Measurements from ENCODE around the gene VAPA. TPM values are rescaled to one million over a fixed set of nuclear protein-coding genes. Genes with fewer than 3 reads are reported as not detected.

The VAPA gene
- polyA plus RNA-seq, 1 of the 3 experiments (the other 2 are of a cell fraction), result 109 TPM

DNA sequence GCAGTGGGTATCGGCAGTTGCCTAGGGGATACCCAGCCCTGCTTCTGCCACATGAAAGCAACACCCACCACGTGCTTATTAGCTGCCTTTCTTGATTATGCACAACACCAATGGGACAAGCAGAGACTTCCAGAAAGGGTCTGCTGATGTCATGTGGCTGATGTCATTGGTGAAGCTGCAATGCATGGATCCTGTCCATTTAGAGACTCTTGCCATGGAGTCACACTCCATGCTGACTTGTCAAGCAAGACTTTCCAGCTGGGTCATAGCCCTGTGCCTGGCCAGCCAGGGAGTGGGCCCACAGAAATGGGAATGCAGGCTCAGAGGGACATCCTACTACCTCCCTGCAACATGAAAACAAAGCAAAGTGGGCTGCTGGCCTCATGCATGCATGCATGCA, 81.8 kb downstream of the VAPA start:
- no peaks in the 10 kb centered on the region for H3F3A ChIP-seq (replicated peaks; ENCODE audit: insufficient read depth)
- H3K4me2 ChIP-seq, result no peak overlapping the region
- ChIA-PET POLR2A (no interaction called here), CTCF (interaction anchor here (0.5 to 3.8 kb wide), 3 partner anchors 24 to 524 kb away, joined by 3 to 14 read pairs (median 3); no protein-coding TSS in a partner anchor)
- H3K9me3 ChIP-seq, result peaks cover 10% of the 10 kb centered on the region; the same call in 1 of the 2 replicates
- no peaks in the 10 kb centered on the region; the same call in 1 of the 2 replicates for H3K27me3 ChIP-seq (ENCODE audit: insufficient read depth)
- H3K4me1 ChIP-seq (ENCODE audit: control insufficient read depth in 1 of 2, insufficient read depth in 2 of 2, low read depth in 1 of 2, low read length in 1 of 2), result peaks cover 0 to 2% of the 10 kb centered on the region in 2 experiments; a peak in 1 of 4 replicates
- WGBS (ENCODE audit: low lambda C conversion rate), result 28% methylated on average over 2 of the region's 2 CpGs
- DNase-seq, result no peak
- H3K79me2 ChIP-seq (ENCODE audit: insufficient read depth), result no peaks in the 10 kb centered on the region
- H3K27ac ChIP-seq (ENCODE audit: low read depth in 2 of 2, low read length in 1 of 2), result no peak overlapping the region
- H4K20me1 ChIP-seq (ENCODE audit: insufficient read depth), result no peaks in the 10 kb centered on the region
- no peaks in the 10 kb centered on the region for H3K36me3 ChIP-seq (replicated peaks in 1 of 2; ENCODE audit: control insufficient read depth in 1 of 2, insufficient read depth in 2 of 2, low read length in 1 of 2)
- H3K9ac ChIP-seq, result no peak overlapping the region
- H2AFZ ChIP-seq (ENCODE audit: low read depth), result no peak overlapping the region
- H3K9me2 ChIP-seq, result no peaks in the 10 kb centered on the region
- TF ChIP-seq IRF3 (IDR thresholded peaks at IDR 0.05; ENCODE audit: low read depth, low read length), result no peak
- TF ChIP-seq REST (IDR thresholded peaks at IDR 0.05; ENCODE audit: low read depth, low read length), result no peak
- TF ChIP-seq SMC3 (IDR thresholded peaks at IDR 0.05; ENCODE audit: low read depth, low read length), result no peak
- no peak for TF ChIP-seq NRF1 (IDR thresholded peaks at IDR 0.05; ENCODE audit: low read depth, low read length)
- no peak for TF ChIP-seq RCOR1 (IDR thresholded peaks at IDR 0.05; ENCODE audit: low read length)
- TF ChIP-seq GABPA (IDR thresholded peaks at IDR 0.05; ENCODE audit: low read depth), result no peak
- TF ChIP-seq FOXM1 (IDR thresholded peaks at IDR 0.05; ENCODE audit: low read depth), result no peak
- TF ChIP-seq SIN3A (IDR thresholded peaks at IDR 0.05; ENCODE audit: borderline replicate concordance, low read depth, low read length), result no peak
- TF ChIP-seq MXI1 (IDR thresholded peaks at IDR 0.05; ENCODE audit: low read depth, low read length), result no peak
- no peak for TF ChIP-seq MEF2A (IDR thresholded peaks at IDR 0.05; ENCODE audit: borderline replicate concordance, low read depth)
- TF ChIP-seq, protein P1, sequence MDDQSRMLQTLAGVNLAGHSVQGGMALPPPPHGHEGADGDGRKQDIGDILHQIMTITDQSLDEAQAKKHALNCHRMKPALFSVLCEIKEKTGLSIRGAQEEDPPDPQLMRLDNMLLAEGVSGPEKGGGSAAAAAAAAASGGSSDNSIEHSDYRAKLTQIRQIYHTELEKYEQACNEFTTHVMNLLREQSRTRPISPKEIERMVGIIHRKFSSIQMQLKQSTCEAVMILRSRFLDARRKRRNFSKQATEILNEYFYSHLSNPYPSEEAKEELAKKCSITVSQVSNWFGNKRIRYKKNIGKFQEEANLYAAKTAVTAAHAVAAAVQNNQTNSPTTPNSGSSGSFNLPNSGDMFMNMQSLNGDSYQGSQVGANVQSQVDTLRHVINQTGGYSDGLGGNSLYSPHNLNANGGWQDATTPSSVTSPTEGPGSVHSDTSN (IDR thresholded peaks at IDR 0.05), result no peak
- TF ChIP-seq TCF12 (IDR thresholded peaks at IDR 0.05), result no peak
- no peak for TF ChIP-seq RAD21 (IDR thresholded peaks at IDR 0.05; ENCODE audit: low read length)
- no peak for TF ChIP-seq NFIC (IDR thresholded peaks at IDR 0.05; ENCODE audit: borderline replicate concordance)
- TF ChIP-seq GATA2 (CRISPR knock-in tag; IDR thresholded peaks at IDR 0.05), result no peak
- TF ChIP-seq CHD2 (IDR thresholded peaks at IDR 0.05; ENCODE audit: low read length, partially characterized antibody), result no peak
- TF ChIP-seq, protein P2, sequence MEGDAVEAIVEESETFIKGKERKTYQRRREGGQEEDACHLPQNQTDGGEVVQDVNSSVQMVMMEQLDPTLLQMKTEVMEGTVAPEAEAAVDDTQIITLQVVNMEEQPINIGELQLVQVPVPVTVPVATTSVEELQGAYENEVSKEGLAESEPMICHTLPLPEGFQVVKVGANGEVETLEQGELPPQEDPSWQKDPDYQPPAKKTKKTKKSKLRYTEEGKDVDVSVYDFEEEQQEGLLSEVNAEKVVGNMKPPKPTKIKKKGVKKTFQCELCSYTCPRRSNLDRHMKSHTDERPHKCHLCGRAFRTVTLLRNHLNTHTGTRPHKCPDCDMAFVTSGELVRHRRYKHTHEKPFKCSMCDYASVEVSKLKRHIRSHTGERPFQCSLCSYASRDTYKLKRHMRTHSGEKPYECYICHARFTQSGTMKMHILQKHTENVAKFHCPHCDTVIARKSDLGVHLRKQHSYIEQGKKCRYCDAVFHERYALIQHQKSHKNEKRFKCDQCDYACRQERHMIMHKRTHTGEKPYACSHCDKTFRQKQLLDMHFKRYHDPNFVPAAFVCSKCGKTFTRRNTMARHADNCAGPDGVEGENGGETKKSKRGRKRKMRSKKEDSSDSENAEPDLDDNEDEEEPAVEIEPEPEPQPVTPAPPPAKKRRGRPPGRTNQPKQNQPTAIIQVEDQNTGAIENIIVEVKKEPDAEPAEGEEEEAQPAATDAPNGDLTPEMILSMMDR (IDR thresholded peaks at IDR 0.05), result no peak
- TF ChIP-seq FOXJ3 (CRISPR knock-in tag; IDR thresholded peaks at IDR 0.05), result no peak
- no peak overlapping the region for H3K4me3 ChIP-seq (ENCODE audit: low read depth in 2 of 2, low read length in 1 of 2)

Measured in SK-N-SH (cell line).